SK-N-SH (cell line): ENCODE data around the gene ANK3. TPM values are rescaled to one million over a fixed set of nuclear protein-coding genes. Genes with fewer than 3 reads are reported as not detected.

ENCODE experiments used
- CTCF ChIA-PET: fragments of 300-600, 350-600 bp; formaldehyde crosslinking; extraction: SDS; loops from one replicate; lab custom pipeline; 2021; lab: Yijun Ruan, JAX
- POLR2A ChIA-PET: fragments of 350-600 bp; sonication (Branson Sonifier 250); formaldehyde crosslinking; extraction: SDS; loops from one replicate; lab custom pipeline; 2020; ENCODE audit warnings: antibody characterized with exemption, inconsistent platforms; lab: Yijun Ruan, JAX
- DNase-seq: peaks from one replicate; pipeline ENCODE4 v3.0.0; 2012
- H2AFZ ChIP-seq: fragments of 200-600 bp; sonication (generic); 2 replicates; pipeline ENCODE4 v1.8.1; 2016; ENCODE audit warnings: antibody characterized with exemption, mild to moderate bottlenecking, low read depth
- H3F3A ChIP-seq: fragments of 200-600 bp; sonication (generic); replicated peaks from 2 replicates; pipeline ENCODE3; 2016; ENCODE audit warnings: antibody characterized with exemption, mild to moderate bottlenecking; ENCODE audit not compliant: insufficient read depth
- H3K27ac ChIP-seq, 2 experiments: fragments of 200-500 bp in 1 of 2; fragments of 200-600 bp in 1 of 2; sonication (Bioruptor generic) in 1 of 2; sonication (generic), shearing (Covaris generic) in 1 of 2; 2 replicates each; pipeline versions ENCODE4 v1.5.1 to v1.6.1; 2014 to 2016; ENCODE audit warnings: low read depth in 2 of 2, inconsistent platforms in 1 of 2, low read length in 1 of 2, mild to moderate bottlenecking in 1 of 2, mixed read lengths in 1 of 2
- H3K27me3 ChIP-seq: fragments of 200-600 bp; sonication (generic), shearing (Covaris generic); 2 replicates; pipeline ENCODE4 v1.6.1; 2016; ENCODE audit warnings: mixed run types; ENCODE audit not compliant: insufficient read depth
- H3K36me3 ChIP-seq, 2 experiments: fragments of 200-500 bp in 1 of 2; fragments of 200-600 bp in 1 of 2; sonication (Bioruptor generic) in 1 of 2; sonication (generic) in 1 of 2; replicated peaks in 1 of 2; 2 replicates each; pipeline versions ENCODE3 to v1.5.1; 2014 to 2016; ENCODE audit warnings: low read length in 1 of 2, mild to moderate bottlenecking in 1 of 2; ENCODE audit not compliant: insufficient read depth in 2 of 2, control insufficient read depth in 1 of 2
- H3K4me1 ChIP-seq, 2 experiments: fragments of 200-500 bp in 1 of 2; fragments of 200-600 bp in 1 of 2; sonication (Bioruptor generic) in 1 of 2; sonication (generic), shearing (Covaris generic) in 1 of 2; 2 replicates each; pipeline versions ENCODE4 v1.5.1 to v1.6.1; 2014 to 2016; ENCODE audit warnings: low read depth in 1 of 2, low read length in 1 of 2, mixed run types in 1 of 2; ENCODE audit not compliant: insufficient read depth in 2 of 2, control insufficient read depth in 1 of 2
- H3K4me2 ChIP-seq: fragments of 200-600 bp; sonication (generic), shearing (Covaris generic); 2 replicates; pipeline ENCODE4 v1.6.1; 2017; ENCODE audit warnings: mixed run types
- H3K4me3 ChIP-seq, 2 experiments: fragments of 200-500 bp in 1 of 2; fragments of 200-600 bp in 1 of 2; sonication (Bioruptor generic) in 1 of 2; sonication (generic), shearing (Covaris generic) in 1 of 2; 2 replicates each; pipeline versions ENCODE4 v1.5.1 to v1.8.1; 2014 to 2016; ENCODE audit warnings: low read depth in 2 of 2, inconsistent platforms in 1 of 2, low read length in 1 of 2, mild to moderate bottlenecking in 1 of 2, mixed read lengths in 1 of 2, moderate library complexity in 1 of 2
- H3K79me2 ChIP-seq: fragments of 200-600 bp; sonication (generic); 2 replicates; pipeline ENCODE4 v1.8.1; 2017; ENCODE audit warnings: mild to moderate bottlenecking; ENCODE audit not compliant: insufficient read depth
- H3K9ac ChIP-seq: fragments of 200-600 bp; sonication (generic); 2 replicates; pipeline ENCODE4 v1.6.1; 2017; ENCODE audit warnings: mixed run types
- H3K9me2 ChIP-seq: fragments of 200-600 bp; sonication (generic); 2 replicates; pipeline ENCODE4 v1.6.1; 2017; ENCODE audit warnings: mixed run types
- H3K9me3 ChIP-seq: fragments of 200-600 bp; sonication (generic); 2 replicates; pipeline ENCODE4 v1.6.1; 2017; ENCODE audit warnings: mixed run types, mild to moderate bottlenecking, moderate library complexity
- H4K20me1 ChIP-seq: fragments of 200-600 bp; sonication (generic); 2 replicates; pipeline ENCODE4 v1.6.1; 2017; ENCODE audit warnings: mild to moderate bottlenecking, mixed run types; ENCODE audit not compliant: insufficient read depth
- ELF1 ChIP-seq: IDR thresholded peaks from 2 replicates; pipeline ENCODE4 v1.4.0; 2012
- EP300 ChIP-seq, 2 experiments: IDR thresholded peaks; 2 replicates each; pipeline versions ENCODE4 v1.4.0 to v1.6.1; 2012; ENCODE audit warnings: borderline replicate concordance in 1 of 2, low read depth in 1 of 2, low read length in 1 of 2
- FOXJ3 ChIP-seq: sonication (generic); formaldehyde crosslinking; IDR thresholded peaks from 2 replicates; pipeline ENCODE4 v1.5.1; 2020; ENCODE audit warnings: mild to moderate bottlenecking, missing genetic modification reagents
- FOXM1 ChIP-seq: IDR thresholded peaks from 2 replicates; pipeline ENCODE4 v1.4.0; 2012; ENCODE audit warnings: low read depth, mild to moderate bottlenecking
- GABPA ChIP-seq: IDR thresholded peaks from 2 replicates; pipeline ENCODE4 v1.4.0; 2012; ENCODE audit warnings: low read depth, mild to moderate bottlenecking
- MAX ChIP-seq: IDR thresholded peaks from 2 replicates; pipeline ENCODE4 v1.4.0; 2012; ENCODE audit warnings: low read depth
- MEF2A ChIP-seq: IDR thresholded peaks from 2 replicates; pipeline ENCODE4 v1.4.0; 2012; ENCODE audit warnings: low read depth, borderline replicate concordance
- MXI1 ChIP-seq: IDR thresholded peaks from 2 replicates; pipeline ENCODE4 v1.6.1; 2012; ENCODE audit warnings: mild to moderate bottlenecking, low read depth, low read length, improper control_type of control experiment
- NRF1 ChIP-seq: IDR thresholded peaks from 2 replicates; pipeline ENCODE4 v1.6.1; 2012; ENCODE audit warnings: low read depth, mild to moderate bottlenecking, low read length
- RAD21 ChIP-seq: IDR thresholded peaks from 2 replicates; pipeline ENCODE4 v1.6.1; 2012; ENCODE audit warnings: mild to moderate bottlenecking, low read length
- RCOR1 ChIP-seq: fragments of 150-350 bp; IDR thresholded peaks from 2 replicates; pipeline ENCODE4 v1.6.1; 2017; ENCODE audit warnings: antibody characterized with exemption, low read length
- RFX5 ChIP-seq: IDR thresholded peaks from 2 replicates; pipeline ENCODE4 v1.6.1; 2012; ENCODE audit warnings: mild to moderate bottlenecking, improper control_type of control experiment, low read length
- RXRA ChIP-seq: IDR thresholded peaks from 2 replicates; pipeline ENCODE4 v1.4.0; 2012; ENCODE audit warnings: low read depth, mild to moderate bottlenecking, borderline replicate concordance
- SIN3A ChIP-seq: IDR thresholded peaks from 2 replicates; pipeline ENCODE4 v1.6.1; 2012; ENCODE audit warnings: low read depth, mild to moderate bottlenecking, low read length, moderate library complexity, borderline replicate concordance
- SMC3 ChIP-seq: IDR thresholded peaks from 2 replicates; pipeline ENCODE4 v1.6.1; 2012; ENCODE audit warnings: low read depth, low read length, improper control_type of control experiment
- TAF1 ChIP-seq: IDR thresholded peaks from 2 replicates; pipeline ENCODE4 v1.6.1; 2012; ENCODE audit warnings: low read depth, mild to moderate bottlenecking, low read length, moderate library complexity, borderline replicate concordance
- TCF12 ChIP-seq: IDR thresholded peaks from 2 replicates; pipeline ENCODE4 v1.4.0; 2012
- YY1 ChIP-seq: IDR thresholded peaks from 2 replicates; pipeline ENCODE4 v1.4.0; 2012; ENCODE audit warnings: low read depth, mild to moderate bottlenecking
- ZBTB33 ChIP-seq: IDR thresholded peaks from 2 replicates; pipeline ENCODE4 v1.4.0; 2012; ENCODE audit warnings: low read depth, borderline replicate concordance
- WGBS: methylation state at CpG from one replicate; pipeline ENCODE4 v1.1.6; 2017; ENCODE audit warnings: low lambda C conversion rate; 5-methylcytosine and 5-hydroxymethylcytosine counted together
- polyA plus RNA-seq, 3 experiments: library from polyadenylated mRNA; depleted of rRNA; stranded (reverse); fragments of >200 nt; gene quantifications; 2 replicates each; pipeline ENCODE4 v1.2.3, GENCODE V29; 2012
- TF ChIP-seq, protein P1 (sequence below): fragments of 150-350 bp; IDR thresholded peaks from 2 replicates; pipeline ENCODE4 v1.6.1; 2016; ENCODE audit warnings: mild to moderate bottlenecking, low read depth, low read length

The ANK3 gene
- polyA plus RNA-seq, 1 of the 3 experiments (the other 2 are of a cell fraction): 10.0 TPM

DNA sequence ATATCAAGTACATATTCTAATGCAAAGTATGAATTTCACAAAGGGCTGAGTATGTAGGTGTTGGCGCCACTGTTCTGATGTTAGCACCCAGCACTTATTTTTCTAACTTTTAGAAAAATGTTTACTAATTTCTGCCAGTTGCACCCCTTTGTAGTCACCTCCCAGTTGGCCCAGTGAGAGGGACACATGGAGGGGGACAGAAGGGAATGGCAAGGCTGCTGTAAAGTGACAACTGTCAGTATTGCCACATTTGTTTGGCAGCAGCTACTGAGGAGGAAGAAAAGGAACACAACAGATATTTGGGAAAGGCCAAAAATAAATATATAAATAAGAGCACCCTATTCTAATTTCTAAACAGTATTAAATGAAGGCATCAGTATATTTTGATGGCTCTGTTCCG lies 57.3 kb downstream of the ANK3 start:
- POLR2A ChIA-PET: no interaction called here
- H3K27me3 ChIP-seq: no peaks in the 10 kb centered on the region
- TF ChIP-seq MEF2A (no peak), EP300 (IDR thresholded peaks at IDR 0.05; ENCODE audit: borderline replicate concordance in 1 of 2, low read depth in 1 of 2, low read length in 1 of 2) (no peak), TCF12 (no peak), SIN3A (no peak), FOXJ3 (CRISPR knock-in tag) (no peak), SMC3 (no peak), FOXM1 (no peak), RAD21 (no peak), GABPA (no peak)
- TF ChIP-seq, all 33 proteins: peak for 0
- H3K9ac ChIP-seq: no peak overlapping the region
- H3K9me3 ChIP-seq: peaks cover 4% of the 10 kb centered on the region; the same call in 1 of the 2 replicates
- H3F3A ChIP-seq: no peaks in the 10 kb centered on the region
- H3K4me2 ChIP-seq: no peak overlapping the region
- no peak for DNase-seq
- no peaks in the 10 kb centered on the region for H3K79me2 ChIP-seq
- no peaks in the 10 kb centered on the region for H4K20me1 ChIP-seq
- no peaks in the 10 kb centered on the region for H3K36me3 ChIP-seq
- H3K27ac ChIP-seq: no peak overlapping the region
- CTCF ChIA-PET: no interaction called here
- H3K9me2 ChIP-seq: no peaks in the 10 kb centered on the region
- no peak overlapping the region for H3K4me3 ChIP-seq
- H2AFZ ChIP-seq: no peak overlapping the region
- no peaks in the 10 kb centered on the region; a peak in 2 of 4 replicates for H3K4me1 ChIP-seq
- WGBS: 55% methylated on average over 2 of the region's 2 CpGs

DNA sequence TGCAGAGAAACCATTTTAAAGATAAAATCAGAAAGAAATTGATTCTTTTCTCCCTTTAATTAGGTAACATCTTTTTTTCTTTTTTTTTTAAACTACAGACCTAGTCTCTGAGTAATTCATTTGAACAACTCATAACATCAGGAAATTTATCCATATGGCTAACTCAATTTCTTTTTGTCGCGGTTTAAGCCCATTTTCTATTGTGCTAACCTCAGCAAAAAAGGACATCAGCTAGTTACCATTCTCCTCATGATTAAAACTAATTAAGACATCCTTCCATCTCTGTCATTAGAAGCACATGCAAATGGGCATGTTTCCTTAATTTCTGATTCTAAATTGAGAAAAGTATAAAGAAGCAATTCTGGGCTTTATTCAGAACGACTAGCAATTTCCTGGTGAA lies 57.8 kb downstream of the ANK3 start:
- Histone ChIP-seq H3K9ac (no peak overlapping the region), H3K4me3 (no peak overlapping the region), H3K27ac (no peak overlapping the region), H2AFZ (no peak overlapping the region), H3K79me2 (no peaks in the 10 kb centered on the region), H3F3A (no peaks in the 10 kb centered on the region), H3K4me2 (no peak overlapping the region), H3K9me3 (peaks cover 4% of the 10 kb centered on the region; the same call in 1 of the 2 replicates), H3K36me3 (no peaks in the 10 kb centered on the region), H3K27me3 (no peaks in the 10 kb centered on the region), H3K9me2 (no peaks in the 10 kb centered on the region), H3K4me1 (no peaks in the 10 kb centered on the region; a peak in 1 of 4 replicates), H4K20me1 (no peaks in the 10 kb centered on the region)
- 93% methylated on average over 3 of the region's 3 CpGs for WGBS
- no peak for DNase-seq
- CTCF ChIA-PET: no interaction called here
- no peak for TF ChIP-seq FOXM1
- no peak for TF ChIP-seq GABPA
- TF ChIP-seq TAF1: no peak
- TF ChIP-seq MEF2A: no peak
- no peak for TF ChIP-seq EP300 (IDR thresholded peaks at IDR 0.05; ENCODE audit: borderline replicate concordance in 1 of 2, low read depth in 1 of 2, low read length in 1 of 2)
- no peak for TF ChIP-seq RXRA
- no peak for TF ChIP-seq RFX5
- no peak for TF ChIP-seq ELF1
- TF ChIP-seq SMC3: no peak
- no peak for TF ChIP-seq NRF1
- no peak for TF ChIP-seq MXI1
- no peak for TF ChIP-seq RAD21
- TF ChIP-seq RCOR1: no peak
- no peak for TF ChIP-seq MAX
- TF ChIP-seq YY1: no peak
- TF ChIP-seq ZBTB33: no peak
- TF ChIP-seq, protein P1, sequence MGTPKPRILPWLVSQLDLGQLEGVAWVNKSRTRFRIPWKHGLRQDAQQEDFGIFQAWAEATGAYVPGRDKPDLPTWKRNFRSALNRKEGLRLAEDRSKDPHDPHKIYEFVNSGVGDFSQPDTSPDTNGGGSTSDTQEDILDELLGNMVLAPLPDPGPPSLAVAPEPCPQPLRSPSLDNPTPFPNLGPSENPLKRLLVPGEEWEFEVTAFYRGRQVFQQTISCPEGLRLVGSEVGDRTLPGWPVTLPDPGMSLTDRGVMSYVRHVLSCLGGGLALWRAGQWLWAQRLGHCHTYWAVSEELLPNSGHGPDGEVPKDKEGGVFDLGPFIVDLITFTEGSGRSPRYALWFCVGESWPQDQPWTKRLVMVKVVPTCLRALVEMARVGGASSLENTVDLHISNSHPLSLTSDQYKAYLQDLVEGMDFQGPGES: no peak
- POLR2A ChIA-PET: no interaction called here
